Measurements from ENCODE around the gene TASP1.

TASP1 gene

DNA sequence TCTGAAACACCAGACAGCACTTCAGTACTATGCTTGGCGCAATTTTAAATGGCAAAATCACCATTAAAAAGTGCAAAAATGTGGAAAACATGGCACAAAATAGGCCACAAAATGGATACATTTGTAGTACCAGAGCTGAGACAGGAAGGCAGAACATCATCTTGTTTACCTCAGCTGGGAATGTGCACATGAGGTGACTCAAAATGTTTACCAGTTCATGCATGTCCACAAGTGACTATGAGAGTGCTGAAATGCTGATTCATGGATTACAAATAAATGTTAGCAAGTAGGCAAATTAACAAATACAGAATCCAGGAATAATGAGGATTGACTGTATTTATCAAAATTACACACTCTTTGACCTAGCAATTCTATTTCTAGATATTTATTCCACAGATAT lies 216.1 kb downstream of the TASP1 start:
- no peak for DNase-seq (ENCODE audit: low spot score)
- no peaks in the 10 kb centered on the region for H3K27me3 Mint-ChIP-seq (ENCODE audit: low read depth)
- H3K9me3 Mint-ChIP-seq: no peaks in the 10 kb centered on the region
- H3K27ac Mint-ChIP-seq: no peak overlapping the region
- H3K4me3 Mint-ChIP-seq: no peak overlapping the region
- H3K36me3 Mint-ChIP-seq (ENCODE audit: low read depth): no peaks in the 10 kb centered on the region
- no peaks in the 10 kb centered on the region for H3K4me1 Mint-ChIP-seq (ENCODE audit: low read depth)

DNA sequence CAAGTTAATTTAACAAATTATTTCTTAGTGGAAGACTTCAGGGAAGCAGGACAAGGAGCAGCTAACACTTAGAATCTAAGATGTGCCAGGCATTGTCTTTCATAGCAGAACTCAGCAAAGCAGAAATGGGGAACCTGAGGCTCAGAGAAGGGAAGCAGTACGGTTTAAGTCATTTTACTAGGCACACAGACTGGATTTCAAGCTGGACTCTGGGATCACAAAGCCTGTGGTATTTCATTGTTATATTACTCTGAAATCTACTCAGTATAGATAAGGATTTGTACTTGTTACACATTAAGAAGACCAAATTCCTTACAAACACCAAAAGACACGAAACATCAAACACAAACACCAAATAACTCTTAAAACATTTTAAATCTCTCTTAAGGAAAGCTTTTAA lies 218.1 kb downstream of the TASP1 start:
- H3K4me3 Mint-ChIP-seq: no peak overlapping the region
- H3K4me1 Mint-ChIP-seq (ENCODE audit: low read depth): no peaks in the 10 kb centered on the region
- H3K36me3 Mint-ChIP-seq (ENCODE audit: low read depth): no peaks in the 10 kb centered on the region
- no peaks in the 10 kb centered on the region for H3K27me3 Mint-ChIP-seq (ENCODE audit: low read depth)
- no peak overlapping the region for H3K27ac Mint-ChIP-seq
- no peaks in the 10 kb centered on the region for H3K9me3 Mint-ChIP-seq
- DNase-seq (ENCODE audit: low spot score): no peak

DNA sequence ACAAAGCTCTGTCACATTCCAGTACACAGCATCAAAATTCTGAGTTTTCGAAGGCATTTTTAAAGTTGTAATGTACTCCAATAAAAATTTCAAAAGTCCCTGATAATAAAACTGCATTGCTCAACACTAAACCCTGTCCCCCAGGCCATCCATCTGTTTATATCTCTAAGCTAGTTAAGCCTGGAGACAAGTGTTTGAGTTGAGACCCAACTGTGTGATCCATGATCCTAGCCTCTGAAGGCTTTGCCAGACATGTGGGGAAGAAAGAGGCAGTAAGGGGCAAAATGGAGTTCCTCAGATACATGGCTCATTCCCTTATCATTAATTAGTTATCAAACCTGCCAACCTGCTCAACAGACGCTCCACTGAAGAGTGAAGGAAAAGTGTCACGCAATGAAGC lies 219.3 kb downstream of the TASP1 start:
- Mint-ChIP-seq H3K9me3 (no peaks in the 10 kb centered on the region), H3K27me3 (ENCODE audit: low read depth) (no peaks in the 10 kb centered on the region), H3K4me3 (no peak overlapping the region), H3K27ac (no peak overlapping the region), H3K36me3 (ENCODE audit: low read depth) (no peaks in the 10 kb centered on the region), H3K4me1 (ENCODE audit: low read depth) (no peaks in the 10 kb centered on the region)
- no peak for DNase-seq (ENCODE audit: low spot score)

DNA sequence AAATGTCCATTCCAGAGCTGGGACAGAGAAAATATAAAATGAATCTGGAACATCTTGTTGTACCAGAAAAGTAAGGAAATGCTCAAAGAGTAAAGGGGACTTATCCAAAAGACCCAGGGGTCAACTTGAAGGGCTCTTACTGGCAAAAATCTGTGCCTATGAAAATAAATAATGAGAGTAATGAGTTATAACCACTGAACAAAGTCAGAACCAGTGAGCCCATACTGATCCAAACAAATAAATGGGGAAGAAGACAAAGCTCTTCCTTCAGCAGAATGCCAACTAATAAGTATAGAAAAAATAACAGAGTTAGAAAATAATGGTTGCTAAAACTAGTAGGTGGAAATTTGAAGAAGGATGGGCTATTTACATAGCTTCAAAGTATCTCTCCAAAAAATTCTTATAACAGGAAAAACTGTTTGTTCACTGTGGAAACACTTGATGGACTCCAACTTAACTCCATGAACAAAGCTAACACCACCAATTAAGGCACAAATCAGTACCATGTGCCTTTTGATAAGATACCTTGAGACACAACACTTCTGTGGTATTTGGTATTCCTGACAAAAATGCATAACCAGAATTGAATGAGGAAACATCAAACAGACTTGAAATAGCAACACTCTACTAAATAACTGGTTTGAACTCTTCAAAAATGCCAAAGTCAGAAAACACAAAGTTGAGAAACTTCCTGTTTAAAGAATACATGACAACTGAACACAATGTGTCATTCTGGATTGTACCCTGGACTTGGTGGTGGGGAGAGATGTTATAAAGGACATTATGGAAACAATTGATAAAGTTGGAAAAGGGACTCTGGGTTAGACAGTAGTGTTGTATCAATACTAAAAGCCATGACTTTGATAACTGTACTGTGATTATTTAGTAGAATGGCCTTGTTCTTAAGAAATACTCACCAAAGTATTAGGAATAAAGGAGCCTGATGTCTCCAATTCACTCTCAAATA lies 220.2 kb downstream of the TASP1 start:
- H3K27ac Mint-ChIP-seq: no peak overlapping the region
- H3K4me3 Mint-ChIP-seq: no peak overlapping the region
- no peaks in the 10 kb centered on the region for H3K27me3 Mint-ChIP-seq (ENCODE audit: low read depth)
- no peaks in the 10 kb centered on the region for H3K4me1 Mint-ChIP-seq (ENCODE audit: low read depth)
- H3K36me3 Mint-ChIP-seq (ENCODE audit: low read depth): no peaks in the 10 kb centered on the region
- no peaks in the 10 kb centered on the region for H3K9me3 Mint-ChIP-seq
- no peak for DNase-seq (ENCODE audit: low spot score)

DNA sequence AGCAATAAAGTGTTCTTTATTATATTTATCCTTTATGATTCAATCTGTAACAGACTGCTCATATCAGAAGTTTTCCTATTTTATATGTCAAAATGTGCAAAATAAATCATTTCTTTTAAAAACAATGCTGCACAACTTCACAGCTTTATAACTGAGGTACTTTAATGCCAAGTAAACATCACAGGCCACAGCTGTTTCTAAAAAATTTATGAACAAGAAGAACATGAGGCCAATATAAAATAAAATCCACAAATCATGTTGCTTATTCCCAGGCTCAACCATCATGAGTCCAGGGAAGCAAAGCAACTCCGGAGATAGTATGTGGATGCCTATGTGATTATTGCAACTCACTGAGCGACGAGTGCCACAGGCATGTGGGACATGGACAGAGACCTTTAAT lies 222.2 kb downstream of the TASP1 start:
- Mint-ChIP-seq H3K27ac (no peak overlapping the region), H3K36me3 (ENCODE audit: low read depth) (no peaks in the 10 kb centered on the region), H3K27me3 (ENCODE audit: low read depth) (no peaks in the 10 kb centered on the region), H3K4me3 (no peak overlapping the region), H3K4me1 (ENCODE audit: low read depth) (no peaks in the 10 kb centered on the region), H3K9me3 (no peaks in the 10 kb centered on the region)
- DNase-seq (ENCODE audit: low spot score): no peak

DNA sequence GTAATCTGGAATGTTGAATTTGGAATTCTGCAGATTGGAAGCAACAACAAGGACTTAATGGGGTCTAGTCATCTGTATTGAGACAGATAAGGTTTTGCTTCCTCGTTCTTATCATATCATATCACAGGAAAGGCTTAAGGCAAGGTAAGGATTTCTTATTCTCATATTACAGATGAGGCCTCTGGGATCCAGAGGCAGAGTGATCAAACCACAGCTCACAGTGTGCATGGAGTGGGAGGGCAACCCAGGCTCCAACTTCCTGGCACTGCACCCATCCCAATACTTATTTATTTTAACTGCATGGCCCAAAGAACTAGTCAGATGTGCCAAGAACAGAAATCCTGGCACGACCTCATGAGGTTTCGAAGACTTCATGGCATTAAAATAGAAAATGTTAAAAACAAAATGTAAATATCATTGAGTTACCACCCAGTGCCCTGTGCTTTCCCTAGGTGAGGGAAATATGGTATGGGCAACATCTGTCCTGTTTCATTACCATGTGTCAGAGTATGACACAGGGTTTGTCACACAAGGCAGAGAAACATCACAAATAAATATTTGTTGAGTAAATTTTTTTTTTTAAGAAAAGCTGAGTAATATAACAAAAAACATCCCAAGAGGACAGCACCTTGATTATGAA lies 225.8 kb downstream of the TASP1 start:
- no peak overlapping the region for H3K4me3 Mint-ChIP-seq
- no peaks in the 10 kb centered on the region for H3K9me3 Mint-ChIP-seq
- no peak for DNase-seq (ENCODE audit: low spot score)
- no peaks in the 10 kb centered on the region for H3K4me1 Mint-ChIP-seq (ENCODE audit: low read depth)
- no peaks in the 10 kb centered on the region for H3K36me3 Mint-ChIP-seq (ENCODE audit: low read depth)
- no peak overlapping the region for H3K27ac Mint-ChIP-seq
- no peaks in the 10 kb centered on the region for H3K27me3 Mint-ChIP-seq (ENCODE audit: low read depth)

DNA sequence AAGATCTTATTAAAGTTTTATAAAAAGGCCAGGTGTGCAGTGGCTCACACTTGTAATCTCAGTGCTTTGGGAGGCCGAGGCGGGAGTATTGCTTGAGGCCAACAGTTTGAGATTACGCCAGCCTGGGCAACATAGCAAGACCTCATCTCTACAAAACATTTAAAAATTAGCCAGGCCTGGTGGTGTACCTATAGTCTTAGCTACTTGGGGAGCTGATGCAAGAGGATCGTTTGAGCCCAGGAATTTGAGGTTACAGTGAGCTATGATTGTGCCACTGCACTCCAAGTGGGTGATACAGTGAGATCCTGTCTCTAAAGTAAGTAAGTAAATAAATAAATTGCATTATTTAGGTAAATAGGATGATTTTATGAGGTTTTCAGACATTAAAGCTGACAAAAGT lies 234.4 kb downstream of the TASP1 start:
- Mint-ChIP-seq H3K9me3 (no peaks in the 10 kb centered on the region), H3K4me3 (no peak overlapping the region), H3K27ac (no peak overlapping the region), H3K27me3 (ENCODE audit: low read depth) (no peaks in the 10 kb centered on the region), H3K36me3 (ENCODE audit: low read depth) (no peaks in the 10 kb centered on the region), H3K4me1 (ENCODE audit: low read depth) (no peaks in the 10 kb centered on the region)
- DNase-seq (ENCODE audit: low spot score): no peak

DNA sequence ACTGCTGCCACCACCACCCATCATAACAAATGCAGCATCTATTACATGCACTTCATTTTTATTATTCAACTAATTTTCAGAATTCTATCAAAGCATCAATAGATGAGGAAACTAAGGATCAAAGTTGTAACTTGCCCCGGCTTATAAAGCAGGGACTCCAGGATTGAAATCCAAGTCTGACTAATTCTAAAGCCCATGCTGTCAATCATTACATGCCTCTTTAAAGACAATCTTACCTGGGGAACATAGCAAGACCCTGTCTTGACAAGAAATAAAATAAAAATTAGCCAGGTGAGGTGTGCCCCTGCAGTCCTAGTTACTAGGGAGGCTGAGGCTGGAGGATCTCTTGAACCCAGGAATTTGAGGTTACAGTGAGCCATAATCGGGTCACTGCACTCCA lies 235.3 kb downstream of the TASP1 start:
- Mint-ChIP-seq H3K27me3 (ENCODE audit: low read depth) (no peaks in the 10 kb centered on the region), H3K27ac (no peak overlapping the region), H3K4me3 (no peak overlapping the region), H3K9me3 (no peaks in the 10 kb centered on the region), H3K4me1 (ENCODE audit: low read depth) (peaks cover 2% of the 10 kb centered on the region), H3K36me3 (ENCODE audit: low read depth) (no peaks in the 10 kb centered on the region)
- no peak for DNase-seq (ENCODE audit: low spot score)

DNA sequence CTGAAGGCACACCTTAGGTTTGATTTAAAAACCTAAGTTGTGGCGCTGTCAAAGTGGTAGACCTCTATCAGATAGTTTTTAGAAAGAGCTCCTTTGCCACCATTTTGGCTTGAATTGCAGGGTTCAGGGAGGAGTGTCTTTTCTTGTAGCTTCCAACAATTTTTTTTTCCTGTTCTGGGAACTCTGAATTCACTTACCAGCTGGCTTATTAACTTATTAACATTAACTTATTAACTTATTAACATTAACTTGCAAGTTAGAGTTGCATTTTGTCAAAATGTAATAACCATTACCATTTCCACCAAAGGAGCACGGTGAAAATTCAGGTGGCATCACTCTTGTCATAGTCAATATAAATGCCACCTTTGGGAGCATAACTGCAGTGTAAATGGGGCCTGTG lies 235.7 kb downstream of the TASP1 start:
- H3K36me3 Mint-ChIP-seq (ENCODE audit: low read depth): no peaks in the 10 kb centered on the region
- no peaks in the 10 kb centered on the region for H3K9me3 Mint-ChIP-seq
- H3K4me1 Mint-ChIP-seq (ENCODE audit: low read depth): peaks cover 2% of the 10 kb centered on the region
- no peak for DNase-seq (ENCODE audit: low spot score)
- H3K27ac Mint-ChIP-seq: no peak overlapping the region
- no peak overlapping the region for H3K4me3 Mint-ChIP-seq
- H3K27me3 Mint-ChIP-seq (ENCODE audit: low read depth): no peaks in the 10 kb centered on the region

DNA sequence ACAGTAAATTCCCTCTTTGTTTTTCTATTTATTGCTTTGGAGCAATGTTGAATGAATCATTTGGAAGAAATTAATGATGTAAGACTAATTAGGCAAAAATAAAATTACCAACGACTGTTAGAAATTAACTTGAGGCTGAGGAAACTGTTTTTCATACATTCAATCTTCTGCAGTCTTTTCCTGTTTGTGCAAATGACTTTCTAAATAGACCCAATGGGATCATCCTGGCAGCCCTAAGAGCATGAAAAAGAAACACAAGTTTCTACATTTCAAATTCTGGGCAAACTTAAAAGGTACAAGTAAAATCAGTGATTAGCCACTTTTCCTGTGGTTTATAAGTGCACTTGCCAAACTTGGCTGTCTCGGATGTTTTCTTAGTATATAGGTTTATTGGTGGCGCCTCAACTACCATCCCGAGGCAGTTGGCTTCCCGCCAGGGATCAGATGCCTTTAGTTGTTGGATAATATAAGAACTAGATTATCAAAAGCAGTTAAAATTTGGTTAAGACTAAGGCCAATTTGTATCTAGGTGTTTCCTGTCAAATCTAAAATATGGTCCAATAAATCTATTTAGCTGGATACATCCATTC lies 236.5 kb downstream of the TASP1 start:
- H3K36me3 Mint-ChIP-seq (ENCODE audit: low read depth): no peaks in the 10 kb centered on the region
- H3K4me1 Mint-ChIP-seq (ENCODE audit: low read depth): peaks cover 4% of the 10 kb centered on the region
- no peaks in the 10 kb centered on the region for H3K9me3 Mint-ChIP-seq
- no peaks in the 10 kb centered on the region for H3K27me3 Mint-ChIP-seq (ENCODE audit: low read depth)
- DNase-seq (ENCODE audit: low spot score): no peak
- H3K4me3 Mint-ChIP-seq: no peak overlapping the region
- no peak overlapping the region for H3K27ac Mint-ChIP-seq

DNA sequence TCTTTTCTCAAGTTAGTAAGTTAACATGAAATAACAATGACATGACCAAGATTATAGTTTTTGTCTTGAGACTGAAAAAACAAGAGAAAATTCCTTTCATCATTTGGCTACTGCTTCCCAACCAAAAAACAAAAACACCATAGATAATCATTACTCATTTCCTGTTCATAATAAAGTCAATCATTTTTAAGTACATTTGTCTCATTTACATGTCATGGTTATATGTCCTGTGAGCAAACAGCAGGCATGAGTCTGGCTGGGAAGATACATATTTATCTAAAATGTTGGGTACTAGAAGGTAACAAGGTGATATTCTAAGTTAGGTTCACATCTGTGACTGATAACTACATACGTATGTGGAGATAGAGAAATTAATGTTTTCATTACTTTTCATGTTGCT lies 237.1 kb downstream of the TASP1 start:
- Mint-ChIP-seq H3K4me3 (no peak overlapping the region), H3K27ac (no peak overlapping the region), H3K27me3 (ENCODE audit: low read depth) (no peaks in the 10 kb centered on the region), H3K4me1 (ENCODE audit: low read depth) (peaks cover 7% of the 10 kb centered on the region), H3K36me3 (ENCODE audit: low read depth) (no peaks in the 10 kb centered on the region), H3K9me3 (no peaks in the 10 kb centered on the region)
- no peak for DNase-seq (ENCODE audit: low spot score)

DNA sequence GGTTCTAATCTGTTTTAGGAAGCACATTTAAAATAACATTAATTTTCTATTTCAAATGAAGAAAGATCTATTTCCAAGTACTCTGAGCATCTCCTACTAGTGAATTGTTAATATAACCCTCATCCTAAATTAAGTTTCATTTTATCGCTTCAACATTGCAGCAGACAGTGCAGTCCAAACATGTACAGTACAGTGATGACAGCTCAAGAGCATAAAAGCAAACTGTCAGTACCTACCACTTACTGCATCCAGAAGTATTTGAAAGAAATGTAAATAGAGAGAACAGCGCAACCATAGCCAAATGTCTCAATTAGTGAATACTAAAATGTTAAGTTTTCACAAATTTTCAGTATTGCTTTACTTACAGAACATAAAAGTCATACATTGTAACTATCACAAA lies 238.3 kb downstream of the TASP1 start:
- no peak for DNase-seq (ENCODE audit: low spot score)
- Mint-ChIP-seq H3K4me1 (ENCODE audit: low read depth) (peaks cover 7% of the 10 kb centered on the region), H3K9me3 (no peaks in the 10 kb centered on the region), H3K27me3 (ENCODE audit: low read depth) (no peaks in the 10 kb centered on the region), H3K27ac (no peak overlapping the region), H3K36me3 (ENCODE audit: low read depth) (no peaks in the 10 kb centered on the region), H3K4me3 (no peak overlapping the region)

DNA sequence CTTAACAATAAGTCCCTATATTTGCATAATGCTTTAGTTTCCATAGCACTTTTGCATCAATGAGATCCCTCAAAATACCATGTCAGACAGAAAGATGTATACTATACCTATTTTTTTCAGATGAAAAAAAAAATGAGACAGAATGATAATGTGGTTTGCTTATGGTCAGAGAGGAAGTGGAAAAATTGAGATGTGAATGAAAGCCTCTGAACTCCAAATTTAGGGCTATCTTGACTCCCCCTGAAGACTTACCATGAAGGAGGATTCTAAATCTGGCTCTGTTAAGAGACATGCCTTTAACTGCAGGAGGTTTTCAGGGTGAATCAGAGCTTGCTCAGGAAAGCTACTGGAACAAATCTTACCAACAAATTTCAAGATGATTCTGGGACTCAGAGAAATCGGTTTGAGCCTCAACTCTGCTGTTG lies 241.4 kb downstream of the TASP1 start:
- peaks cover 7% of the 10 kb centered on the region for H3K4me1 Mint-ChIP-seq (ENCODE audit: low read depth)
- H3K27me3 Mint-ChIP-seq (ENCODE audit: low read depth): no peaks in the 10 kb centered on the region
- no peaks in the 10 kb centered on the region for H3K9me3 Mint-ChIP-seq
- H3K4me3 Mint-ChIP-seq: no peak overlapping the region
- H3K27ac Mint-ChIP-seq: no peak overlapping the region
- DNase-seq (ENCODE audit: low spot score): no peak
- H3K36me3 Mint-ChIP-seq (ENCODE audit: low read depth): no peaks in the 10 kb centered on the region

DNA sequence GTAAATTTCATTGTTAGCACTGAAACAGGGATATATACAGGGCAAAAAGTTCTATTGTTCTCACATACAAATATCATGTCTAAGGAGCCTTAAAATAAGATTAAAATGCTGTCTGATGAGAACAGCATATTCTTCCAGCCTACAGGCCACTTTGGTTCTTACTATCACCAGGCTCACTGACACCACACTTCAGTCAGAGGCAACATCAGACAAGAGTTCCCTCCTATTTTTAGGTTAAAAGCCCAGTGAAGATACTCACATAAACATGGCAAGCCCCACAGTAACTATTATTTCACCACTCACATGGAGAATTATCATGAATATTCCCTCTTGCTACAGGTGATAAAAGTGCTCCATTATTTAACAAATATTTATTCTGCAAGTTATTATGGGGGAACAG lies 241.9 kb downstream of the TASP1 start:
- Mint-ChIP-seq H3K36me3 (ENCODE audit: low read depth) (no peaks in the 10 kb centered on the region), H3K9me3 (no peaks in the 10 kb centered on the region), H3K4me3 (no peak overlapping the region), H3K27me3 (ENCODE audit: low read depth) (no peaks in the 10 kb centered on the region), H3K4me1 (ENCODE audit: low read depth) (peaks cover 7% of the 10 kb centered on the region), H3K27ac (no peak overlapping the region)
- DNase-seq (ENCODE audit: low spot score): no peak
